ENCODE data around the gene IMP3.
"Not testable (repeated sequence)": the region's sequence is repeated elsewhere in the genome, so short reads cannot be mapped to it uniquely, and the experiment has no call there.

DNA sequence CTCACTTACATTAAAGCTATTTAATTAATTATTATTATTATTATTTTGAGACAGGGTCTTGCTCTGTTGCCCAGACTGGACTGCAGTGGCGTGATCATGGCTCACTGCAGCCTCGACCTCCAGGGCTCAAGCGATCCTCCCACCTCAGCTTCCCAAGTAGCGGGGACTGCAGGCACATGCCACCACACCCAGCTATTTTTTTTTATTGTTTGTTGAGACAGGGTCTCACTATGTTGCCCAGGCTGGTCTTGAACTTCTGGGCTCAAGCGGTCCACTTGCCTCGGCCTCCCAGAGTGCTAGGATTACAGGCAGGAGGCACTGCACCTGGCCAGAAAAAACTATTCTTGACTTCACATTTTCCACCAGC lies 38.3 kb upstream of the IMP3 start:
- not testable (repeated sequence) for TF ChIP-seq ZNF274 (IDR thresholded peaks at IDR 0.05; ENCODE audit: low read depth, low read length); YY1 (IDR thresholded peaks at IDR 0.05; ENCODE audit: insufficient read depth, insufficient read length)

Measured in NT2/D1 (cell line).